GM06990 (cell line): ENCODE results near the gene COL27A1.

ENCODE experiments used
- DNase-seq: peaks from one replicate; pipeline ENCODE4 v3.0.0-alpha.2; 2011; ENCODE audit not compliant: insufficient read length; ENCODE audit errors: extremely low read depth
- H3K27me3 ChIP-seq: replicated peaks from 2 replicates; pipeline ENCODE4 v1.6.0; 2011; ENCODE audit warnings: low read length; ENCODE audit not compliant: control insufficient read depth, insufficient read depth
- H3K36me3 ChIP-seq: 2 replicates; pipeline ENCODE4 v1.5.1; 2011; ENCODE audit warnings: low read length; ENCODE audit not compliant: control insufficient read depth, insufficient read depth
- H3K4me3 ChIP-seq: replicated peaks from 2 replicates; pipeline ENCODE4 v1.5.1; 2011; ENCODE audit warnings: low read depth, mild to moderate bottlenecking, control low read depth, low read length
- CTCF ChIP-seq: IDR thresholded peaks from 2 replicates; pipeline ENCODE4 v1.5.1; 2011; ENCODE audit warnings: low read length, control low read depth, mild to moderate bottlenecking, inconsistent platforms; ENCODE audit not compliant: insufficient read depth, poor library complexity, severe bottlenecking

Gene COL27A1

GRCh38 chr9:114282104-114282485 lies 126.8 kb downstream of the COL27A1 start:
- H3K4me3 ChIP-seq = no peak overlapping the region
- TF ChIP-seq CTCF = no peak
- DNase-seq = no peak
- H3K36me3 ChIP-seq = no peaks in the 10 kb centered on the region
- H3K27me3 ChIP-seq = no peaks in the 10 kb centered on the region; the same call in 1 of the 2 replicates

- TF ChIP-seq CTCF = no peak
- Histone ChIP-seq H3K27me3 (no peaks in the 10 kb centered on the region; the same call in 1 of the 2 replicates), H3K36me3 (no peaks in the 10 kb centered on the region), H3K4me3 (no peak overlapping the region)
- no peak for DNase-seq
Measured at GRCh38 chr9:114282507-114282906, 127.2 kb downstream of the COL27A1 start.

GRCh38 chr9:114282926-114283325 lies 127.6 kb downstream of the COL27A1 start:
- no peaks in the 10 kb centered on the region for H3K36me3 ChIP-seq
- no peak for DNase-seq
- H3K4me3 ChIP-seq = no peak overlapping the region
- TF ChIP-seq CTCF = no peak
- no peaks in the 10 kb centered on the region; the same call in 1 of the 2 replicates for H3K27me3 ChIP-seq

- no peak for DNase-seq
- Histone ChIP-seq H3K27me3 (no peaks in the 10 kb centered on the region; the same call in 1 of the 2 replicates), H3K36me3 (no peaks in the 10 kb centered on the region), H3K4me3 (no peak overlapping the region)
- TF ChIP-seq CTCF = no peak
Measured at GRCh38 chr9:114283551-114284111, 128.3 kb downstream of the COL27A1 start.

GRCh38 chr9:114284316-114285060 lies 129.2 kb downstream of the COL27A1 start:
- no peak for DNase-seq
- no peaks in the 10 kb centered on the region for H3K36me3 ChIP-seq
- H3K4me3 ChIP-seq = no peak overlapping the region
- H3K27me3 ChIP-seq = no peaks in the 10 kb centered on the region; the same call in 1 of the 2 replicates
- no peak for TF ChIP-seq CTCF
